Skeletal muscle tissue (tissue), 4 donors: ENCODE measurements around the gene AKR1C3. TPM values are rescaled to one million over a fixed set of nuclear protein-coding genes. Genes with fewer than 3 reads are reported as not detected.
A peak's percentile ranks its signal among the peaks of the same experiment; 100 is the strongest.
"Not testable (repeated sequence)": the region's sequence is repeated elsewhere in the genome, so short reads cannot be mapped to it uniquely, and the experiment has no call there.

Source experiments
- H3K27ac ChIP-seq: one replicate; pipeline ENCODE4 v1.7.0; 2013; ENCODE audit warnings: mild to moderate bottlenecking, low read depth, low read length, inconsistent platforms
- H3K27me3 ChIP-seq, 3 donors: one replicate each; pipeline ENCODE4 v1.7.0; 2013; ENCODE audit warnings: low read length in 3 of 3; ENCODE audit not compliant: control insufficient read depth in 3 of 3, insufficient read depth in 3 of 3
- H3K36me3 ChIP-seq, 3 donors: one replicate each; pipeline ENCODE4 v1.7.0; 2013; ENCODE audit warnings: low read length in 3 of 3; ENCODE audit not compliant: control insufficient read depth in 3 of 3, insufficient read depth in 3 of 3
- H3K4me1 ChIP-seq, 3 donors: one replicate each; pipeline ENCODE4 v1.7.0; 2013; ENCODE audit warnings: low read length in 3 of 3, mild to moderate bottlenecking in 3 of 3; ENCODE audit not compliant: control insufficient read depth in 3 of 3, insufficient read depth in 3 of 3
- H3K4me3 ChIP-seq, 3 donors: one replicate each; pipeline ENCODE4 v1.7.0; 2013; ENCODE audit warnings: low read length in 3 of 3
- H3K9ac ChIP-seq, 3 donors: one replicate each; pipeline ENCODE4 v1.7.0; 2013; ENCODE audit warnings: low read length in 3 of 3, mild to moderate bottlenecking in 3 of 3, moderate library complexity in 2 of 3, low read depth in 1 of 3
- H3K9me3 ChIP-seq, 3 donors: one replicate each; pipeline ENCODE4 v1.7.0; 2013; ENCODE audit warnings: low read length in 3 of 3; ENCODE audit not compliant: control insufficient read depth in 3 of 3
- total RNA-seq: library from RNA; depleted of rRNA; stranded (reverse); fragments of >200 nt; gene quantifications from one replicate; pipeline ENCODE4 v1.2.3, GENCODE V29; 2014
- donor health status: Osteomylitis.

The AKR1C3 gene
- 1.6 TPM for total RNA-seq

- H3K9ac ChIP-seq = peak within 1 kb of the TSS; percentile 69 to 83 (median 75)
- peak within 1 kb of the TSS; percentile 74 to 96 (median 78) for H3K4me3 ChIP-seq
- H3K36me3 ChIP-seq = peaks cover 9 to 17% (median 12%) of the 10 kb centered on the region in 3 donors
- peak within 1 kb of the TSS; percentile 62 for H3K27ac ChIP-seq
- H3K9me3 ChIP-seq = no peaks in the 10 kb centered on the region
- H3K27me3 ChIP-seq = no peaks in the 10 kb centered on the region
- H3K4me1 ChIP-seq = peaks cover 0 to 6% (median 2%) of the 10 kb centered on the region in 3 donors
These were observed at the start of gene AKR1C3 for GRCh38 chr10:5094265-5095205. Gene AKR1C3, plus strand, starts transcription at chr10:5094414. Its CDS starts 31 bp downstream, at chr10:5094445.

DNA sequence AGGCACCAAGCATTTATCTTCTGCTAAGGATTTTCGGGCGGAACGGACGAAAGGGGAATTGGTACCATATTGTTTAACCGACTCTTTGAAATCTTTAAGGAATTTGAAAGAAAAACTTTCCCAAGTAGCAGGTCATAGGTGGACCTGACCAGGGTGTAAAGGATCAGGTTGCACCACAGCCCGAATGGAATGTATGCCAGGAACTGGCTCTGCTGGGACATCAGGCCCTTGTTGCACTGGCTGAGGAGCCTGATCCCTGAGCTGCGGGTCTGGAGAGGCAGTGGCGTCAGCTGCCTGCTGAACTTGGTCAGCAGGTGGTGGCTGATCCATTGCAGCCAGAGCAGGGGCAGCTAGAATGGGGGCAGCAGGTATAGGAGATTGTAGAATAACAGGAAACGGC, 49.1 kb upstream of the AKR1C3 start:
- H3K36me3 ChIP-seq = no peaks in the 10 kb centered on the region

GRCh38 chr10:5046410-5046809, 47.8 kb upstream of the AKR1C3 start:
- no peaks in the 10 kb centered on the region for H3K27me3 ChIP-seq
- H3K4me1 ChIP-seq = peaks cover 0 to 5% (median 0%) of the 10 kb centered on the region in 3 donors
- no peaks in the 10 kb centered on the region for H3K9me3 ChIP-seq
- H3K9ac ChIP-seq = no peak overlapping the region
- no peaks in the 10 kb centered on the region for H3K36me3 ChIP-seq
- no peak overlapping the region for H3K4me3 ChIP-seq
- H3K27ac ChIP-seq = no peak overlapping the region

More for the DNA sequence above, 49.1 kb upstream of the AKR1C3 start:
- Histone ChIP-seq H3K27me3 (no peaks in the 10 kb centered on the region), H3K9ac (no peak overlapping the region), H3K9me3 (no peaks in the 10 kb centered on the region), H3K27ac (no peak overlapping the region), H3K4me3 (no peak overlapping the region), H3K4me1 (peaks cover 0 to 5% (median 0%) of the 10 kb centered on the region in 3 donors)

DNA sequence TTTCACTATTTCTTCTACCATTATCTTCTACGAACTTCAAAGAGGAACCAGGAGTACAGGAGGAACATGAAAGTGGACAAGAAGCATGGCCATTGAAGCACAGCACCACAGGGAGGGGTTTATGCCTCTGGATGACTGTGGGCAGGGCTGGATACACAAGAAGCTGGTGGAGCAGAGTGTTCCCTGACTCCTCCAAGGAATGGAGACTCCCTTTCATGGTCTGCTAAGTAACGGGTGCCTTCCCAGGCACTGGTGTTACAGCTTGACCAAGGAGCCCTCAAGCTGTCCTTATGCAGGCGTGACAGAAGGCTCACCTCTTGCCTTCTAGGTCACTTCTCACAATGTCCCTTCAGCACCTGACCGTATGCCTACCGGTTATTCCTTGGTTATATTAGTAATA, 47.2 kb upstream of the AKR1C3 start:
- not testable (repeated sequence) for H3K27me3 ChIP-seq, H3K4me3 ChIP-seq, H3K9ac ChIP-seq, H3K9me3 ChIP-seq, H3K36me3 ChIP-seq, H3K4me1 ChIP-seq, H3K27ac ChIP-seq

DNA sequence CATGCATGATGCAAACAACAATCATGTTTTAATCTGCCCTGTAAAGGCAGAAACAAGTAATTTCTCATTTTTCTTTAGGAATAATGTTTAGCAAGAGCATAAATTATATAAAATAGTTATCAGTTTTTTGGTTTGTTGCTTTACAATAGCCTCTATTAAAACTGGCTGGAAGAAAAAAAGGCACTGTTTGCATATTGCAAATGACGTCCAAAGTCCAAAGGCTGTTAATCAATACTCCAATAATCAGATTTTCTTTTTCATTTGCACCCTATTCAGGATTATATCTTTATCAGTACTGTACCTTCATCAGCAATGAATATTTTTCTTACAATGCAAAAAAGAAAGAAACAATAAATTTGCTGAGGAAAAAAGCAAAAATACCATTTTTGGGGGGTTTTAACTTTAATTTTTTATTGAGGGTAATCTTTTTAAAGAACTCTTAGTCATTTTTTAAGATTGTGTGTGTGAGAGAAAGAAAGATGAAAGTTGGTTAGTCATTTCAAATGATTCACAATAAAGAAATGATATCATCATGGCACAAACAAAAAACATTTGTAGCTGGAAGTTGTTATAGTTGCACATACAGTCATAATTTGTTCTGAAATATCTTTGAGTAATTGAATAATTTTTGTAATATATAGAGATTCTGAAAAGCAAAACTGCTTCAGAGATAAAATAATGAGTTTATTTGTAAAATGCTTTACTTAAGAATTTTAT, 46.1 kb upstream of the AKR1C3 start:
- no peaks in the 10 kb centered on the region for H3K4me1 ChIP-seq
- no peaks in the 10 kb centered on the region for H3K36me3 ChIP-seq
- H3K4me3 ChIP-seq = no peak overlapping the region
- no peak overlapping the region for H3K9ac ChIP-seq
- H3K27ac ChIP-seq = no peak overlapping the region
- no peaks in the 10 kb centered on the region for H3K9me3 ChIP-seq
- H3K27me3 ChIP-seq = no peaks in the 10 kb centered on the region

DNA sequence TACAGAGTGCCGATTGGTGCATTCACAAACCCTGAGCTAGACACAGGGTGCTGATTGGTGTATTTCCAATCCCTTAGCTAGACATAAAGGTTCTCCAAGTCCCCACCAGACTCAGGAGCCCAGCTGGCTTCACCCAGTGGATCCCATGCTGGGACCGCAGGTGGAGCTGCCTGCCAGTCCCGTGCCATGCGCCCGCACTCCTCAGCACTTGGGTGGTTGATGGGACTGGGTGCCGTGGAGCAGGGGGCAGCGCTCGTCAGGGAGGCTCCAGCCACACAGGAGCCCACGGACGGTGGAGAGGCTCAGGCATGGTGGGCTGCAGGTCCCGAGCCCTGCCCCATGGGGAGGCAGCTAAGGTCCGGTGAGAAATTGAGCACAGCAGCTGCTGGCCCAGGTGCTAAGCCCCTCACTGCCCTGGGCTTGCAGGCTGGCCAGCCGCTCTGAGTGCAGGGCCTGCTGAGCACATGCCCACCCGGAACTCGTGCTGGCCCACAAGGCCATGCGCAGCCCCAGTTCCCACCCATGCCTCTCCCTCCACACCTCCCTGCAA, 41.2 kb upstream of the AKR1C3 start:
- H3K9ac ChIP-seq, H3K27me3 ChIP-seq, H3K27ac ChIP-seq, H3K36me3 ChIP-seq, H3K4me1 ChIP-seq, H3K9me3 ChIP-seq, H3K4me3 ChIP-seq: not testable (repeated sequence)

- not testable (repeated sequence) for H3K27ac ChIP-seq, H3K9me3 ChIP-seq, H3K36me3 ChIP-seq, H3K4me1 ChIP-seq, H3K4me3 ChIP-seq, H3K9ac ChIP-seq, H3K27me3 ChIP-seq
These were observed 39.4 kb upstream of the AKR1C3 start for GRCh38 chr10:5054831-5055230.

DNA sequence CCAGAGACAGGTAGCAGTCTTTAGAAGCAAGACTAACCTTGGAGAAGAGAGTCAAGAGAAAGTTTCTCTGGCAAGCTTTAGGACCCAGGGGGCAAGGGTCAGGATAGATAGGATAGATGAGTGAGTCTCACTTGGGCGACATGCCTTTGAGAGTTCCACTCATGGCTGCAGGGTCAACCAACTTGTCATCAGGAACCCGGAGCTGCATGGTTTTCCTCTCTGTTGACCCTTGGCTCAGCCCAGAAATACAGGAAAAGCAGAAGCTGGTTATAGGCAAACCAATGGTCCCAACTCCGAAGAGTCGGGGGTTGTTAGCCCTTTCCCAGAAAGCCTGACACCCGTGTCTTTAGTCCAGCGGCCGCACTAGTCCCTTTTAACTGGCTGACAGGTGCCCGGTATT, 34.9 kb upstream of the AKR1C3 start:
- not testable (repeated sequence) for H3K27me3 ChIP-seq, H3K36me3 ChIP-seq, H3K9me3 ChIP-seq, H3K9ac ChIP-seq, H3K4me3 ChIP-seq, H3K27ac ChIP-seq, H3K4me1 ChIP-seq

DNA sequence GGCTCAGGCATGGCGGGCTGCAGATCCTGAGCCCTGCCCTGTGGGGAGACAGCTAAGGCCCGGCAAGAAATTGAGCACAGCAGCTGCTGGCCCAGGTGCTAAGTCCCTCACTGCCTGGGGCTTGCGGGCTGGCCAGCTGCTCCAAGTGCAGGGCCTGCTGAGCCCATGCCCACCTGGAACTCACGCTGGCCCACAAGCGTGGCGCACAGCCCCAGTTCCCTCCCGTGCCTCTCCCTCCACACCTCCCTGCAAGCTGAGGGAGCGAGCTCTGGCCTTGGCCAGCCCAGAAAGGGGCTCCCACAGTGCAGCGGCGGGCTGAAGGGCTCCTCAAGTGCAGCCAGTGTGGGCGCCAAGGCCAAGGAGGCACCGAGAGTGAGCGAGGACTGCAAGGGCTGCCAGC, 33.4 kb upstream of the AKR1C3 start:
- H3K9ac ChIP-seq, H3K27ac ChIP-seq, H3K4me3 ChIP-seq, H3K9me3 ChIP-seq, H3K4me1 ChIP-seq, H3K36me3 ChIP-seq, H3K27me3 ChIP-seq: not testable (repeated sequence)

- Histone ChIP-seq H3K36me3 (no peaks in the 10 kb centered on the region), H3K4me3 (no peak overlapping the region), H3K9me3 (no peaks in the 10 kb centered on the region), H3K27me3 (no peaks in the 10 kb centered on the region), H3K27ac (no peak overlapping the region), H3K4me1 (no peaks in the 10 kb centered on the region), H3K9ac (no peak overlapping the region)
These were observed 29.6 kb upstream of the AKR1C3 start for GRCh38 chr10:5064656-5065055.
